GM13977 (cell line): ENCODE data around the gene SLC10A4.
"Not testable (repeated sequence)": the region's sequence is repeated elsewhere in the genome, so short reads cannot be mapped to it uniquely, and the experiment has no call there.

Experiments used
- DNase-seq: peaks from one replicate; pipeline ENCODE4 v3.0.0; 2012; ENCODE audit warnings: low spot score
- in situ Hi-C: fragments of 300-500 bp; cut with MboI; formaldehyde crosslinking; loops from one replicate; pipeline ENCODE4 v1.12.0; 2022; ENCODE audit warnings: low sequenced_read_pairs, low pct_unique_long_range_greater_than_20kb, mixed read lengths, inconsistent platforms; ENCODE audit not compliant: unreplicated experiment
- TF ChIP-seq, protein P1 (sequence below): IDR thresholded peaks from 2 replicates; pipeline ENCODE4 v1.5.1; 2012; ENCODE audit warnings: mild to moderate bottlenecking, control low read depth; ENCODE audit not compliant: insufficient read depth; ENCODE audit errors: extremely low read depth, missing control alignments

The SLC10A4 gene, protein sequence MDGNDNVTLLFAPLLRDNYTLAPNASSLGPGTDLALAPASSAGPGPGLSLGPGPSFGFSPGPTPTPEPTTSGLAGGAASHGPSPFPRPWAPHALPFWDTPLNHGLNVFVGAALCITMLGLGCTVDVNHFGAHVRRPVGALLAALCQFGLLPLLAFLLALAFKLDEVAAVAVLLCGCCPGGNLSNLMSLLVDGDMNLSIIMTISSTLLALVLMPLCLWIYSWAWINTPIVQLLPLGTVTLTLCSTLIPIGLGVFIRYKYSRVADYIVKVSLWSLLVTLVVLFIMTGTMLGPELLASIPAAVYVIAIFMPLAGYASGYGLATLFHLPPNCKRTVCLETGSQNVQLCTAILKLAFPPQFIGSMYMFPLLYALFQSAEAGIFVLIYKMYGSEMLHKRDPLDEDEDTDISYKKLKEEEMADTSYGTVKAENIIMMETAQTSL

DNA sequence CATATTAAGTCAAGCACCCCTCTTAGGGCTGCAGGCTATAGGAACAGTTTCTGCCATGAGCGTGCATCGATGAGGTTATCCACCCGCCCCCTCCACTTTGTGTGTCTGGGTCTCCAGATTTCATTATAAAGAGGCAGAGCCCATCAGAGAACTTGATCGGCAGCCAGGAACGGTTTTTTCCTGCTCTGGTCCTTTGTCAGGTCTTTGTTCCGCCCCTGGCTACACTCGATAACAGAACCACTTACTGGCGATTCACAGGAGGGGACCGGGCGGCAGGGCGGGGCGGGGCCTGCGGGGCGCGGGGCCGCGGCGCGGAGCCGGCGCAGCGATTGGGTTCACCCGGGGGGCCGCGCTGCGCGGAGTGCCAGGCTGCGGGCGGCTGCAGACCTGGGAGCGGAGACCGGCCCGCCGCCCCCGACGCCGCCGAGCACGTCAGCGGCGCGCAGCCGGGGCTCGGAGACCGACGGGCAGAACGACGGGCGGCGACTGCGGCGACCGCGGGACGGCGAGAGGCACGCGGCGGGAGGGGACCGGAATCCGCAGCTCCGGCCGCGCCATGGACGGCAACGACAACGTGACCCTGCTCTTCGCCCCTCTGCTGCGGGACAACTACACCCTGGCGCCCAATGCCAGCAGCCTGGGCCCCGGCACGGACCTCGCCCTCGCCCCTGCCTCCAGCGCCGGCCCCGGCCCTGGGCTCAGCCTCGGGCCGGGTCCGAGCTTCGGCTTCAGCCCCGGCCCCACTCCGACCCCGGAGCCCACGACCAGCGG is at the start of gene SLC10A4:
Gene SLC10A4 (plus strand): TSS at position 338 of the 771 bp plus-strand sequence. CDS start 219 bp downstream, at position 557.
- in situ Hi-C loops: no loop called here
- peak; percentile 69 for DNase-seq
- TF ChIP-seq, protein P1, sequence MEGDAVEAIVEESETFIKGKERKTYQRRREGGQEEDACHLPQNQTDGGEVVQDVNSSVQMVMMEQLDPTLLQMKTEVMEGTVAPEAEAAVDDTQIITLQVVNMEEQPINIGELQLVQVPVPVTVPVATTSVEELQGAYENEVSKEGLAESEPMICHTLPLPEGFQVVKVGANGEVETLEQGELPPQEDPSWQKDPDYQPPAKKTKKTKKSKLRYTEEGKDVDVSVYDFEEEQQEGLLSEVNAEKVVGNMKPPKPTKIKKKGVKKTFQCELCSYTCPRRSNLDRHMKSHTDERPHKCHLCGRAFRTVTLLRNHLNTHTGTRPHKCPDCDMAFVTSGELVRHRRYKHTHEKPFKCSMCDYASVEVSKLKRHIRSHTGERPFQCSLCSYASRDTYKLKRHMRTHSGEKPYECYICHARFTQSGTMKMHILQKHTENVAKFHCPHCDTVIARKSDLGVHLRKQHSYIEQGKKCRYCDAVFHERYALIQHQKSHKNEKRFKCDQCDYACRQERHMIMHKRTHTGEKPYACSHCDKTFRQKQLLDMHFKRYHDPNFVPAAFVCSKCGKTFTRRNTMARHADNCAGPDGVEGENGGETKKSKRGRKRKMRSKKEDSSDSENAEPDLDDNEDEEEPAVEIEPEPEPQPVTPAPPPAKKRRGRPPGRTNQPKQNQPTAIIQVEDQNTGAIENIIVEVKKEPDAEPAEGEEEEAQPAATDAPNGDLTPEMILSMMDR: no peak

DNA sequence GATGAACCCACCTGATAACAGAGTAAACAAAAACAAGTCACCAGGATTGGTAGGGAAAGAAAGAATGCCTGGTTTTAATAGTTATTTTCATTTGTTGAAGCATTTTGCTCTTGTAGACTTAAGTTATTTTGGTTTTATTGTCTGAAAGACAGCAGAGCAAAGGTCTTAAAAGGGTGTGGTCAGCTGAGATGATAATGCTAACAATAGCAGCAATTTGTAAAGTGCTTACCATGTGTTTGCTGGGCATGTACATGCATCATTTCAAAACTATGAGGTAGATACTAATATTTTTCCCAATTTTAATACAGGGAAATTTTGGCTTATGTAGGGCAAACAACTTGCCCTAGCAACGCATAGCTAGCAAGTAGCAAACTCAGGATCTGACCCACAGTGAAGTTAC is 46.8 kb upstream of the SLC10A4 start:
- DNase-seq: no peak
- in situ Hi-C loops: no loop called here
- TF ChIP-seq, protein P1: no peak

DNA sequence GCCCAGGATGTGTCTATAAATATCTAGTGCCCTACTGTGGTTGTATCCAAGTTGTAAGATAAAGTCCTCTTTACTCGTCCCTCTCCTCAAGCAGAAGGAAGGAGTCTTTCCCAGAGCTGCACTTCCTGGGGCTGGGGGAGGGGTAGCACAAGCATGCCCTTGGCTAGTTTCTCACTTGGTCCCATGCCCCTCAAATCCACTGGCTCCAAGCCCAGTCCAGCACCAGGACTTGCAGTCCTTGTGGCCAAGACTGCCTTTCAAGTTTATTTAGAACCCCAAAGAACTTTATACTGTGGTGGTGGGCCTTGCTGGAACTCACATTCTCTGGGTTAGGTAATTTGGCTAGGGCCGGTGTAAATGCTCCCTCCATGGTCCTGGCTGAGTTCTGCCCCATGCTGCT is 43.2 kb upstream of the SLC10A4 start:
- TF ChIP-seq, protein P1: no peak
- no peak for DNase-seq
- in situ Hi-C loops: no loop called here

DNA sequence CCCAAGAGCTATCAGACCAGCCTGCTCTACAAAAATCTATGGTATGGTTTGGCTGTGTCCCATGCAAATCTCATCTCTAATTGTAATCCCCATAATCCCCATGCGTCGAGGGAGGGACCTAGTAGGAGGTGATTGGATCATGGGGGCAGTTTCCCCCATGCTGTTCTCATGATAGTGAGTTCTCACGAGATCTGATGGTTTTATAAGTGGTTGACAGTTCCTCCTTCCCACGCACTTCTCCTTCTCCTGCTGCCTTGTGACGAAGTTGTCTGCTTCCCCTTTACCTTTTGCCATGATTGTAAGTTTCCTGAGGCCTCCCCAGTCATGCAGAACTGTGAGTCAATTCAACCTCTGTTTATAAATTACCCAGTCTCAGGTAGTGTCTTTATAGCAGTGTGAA is 42.2 kb upstream of the SLC10A4 start:
- DNase-seq, in situ Hi-C loops: not testable (repeated sequence)

DNA sequence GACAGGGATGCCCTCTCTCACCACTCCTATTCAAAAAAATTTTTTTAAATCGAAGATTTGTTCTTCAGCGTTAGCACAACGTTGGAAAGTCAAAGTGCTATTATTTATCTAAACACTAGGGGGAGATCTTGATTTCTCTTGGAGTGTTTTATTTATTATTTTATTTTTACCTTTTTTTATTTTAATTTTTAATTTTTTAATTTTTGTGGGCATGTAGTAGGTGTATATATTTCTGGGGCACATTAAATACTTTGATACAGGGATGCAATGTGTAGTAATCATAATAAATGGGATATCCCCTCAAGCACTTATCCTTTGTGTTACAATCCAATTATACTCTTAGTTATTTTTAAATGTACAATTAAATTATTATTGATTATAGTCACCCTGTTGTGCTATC is 37.4 kb upstream of the SLC10A4 start:
- no peak for DNase-seq

DNA sequence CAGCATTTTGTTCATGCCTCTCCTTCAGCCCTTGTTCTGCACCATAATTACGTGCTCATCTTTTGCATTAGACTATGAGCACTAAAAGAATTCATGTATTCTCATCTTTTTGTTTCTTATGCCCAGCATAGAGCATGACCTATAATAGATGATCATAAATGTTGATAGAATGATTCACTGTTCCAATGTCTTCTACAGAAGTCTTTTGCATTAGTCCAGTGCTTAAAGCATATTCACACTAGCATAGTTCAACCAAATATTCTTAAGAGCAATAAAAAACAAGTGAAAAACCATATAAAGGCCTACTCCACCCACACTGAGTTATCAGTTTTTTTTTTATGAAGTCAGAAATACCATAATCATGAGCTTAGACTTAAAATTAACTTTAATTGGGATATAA is 36.5 kb upstream of the SLC10A4 start:
- no peak for DNase-seq
- in situ Hi-C loops: no loop called here
- TF ChIP-seq, protein P1: no peak

More for the DNA sequence above, 37.4 kb upstream of the SLC10A4 start:
- in situ Hi-C loops: no loop called here
- TF ChIP-seq, protein P1: peak; percentile 32

GRCh38 chr4:48449151-48449550 is 34.0 kb upstream of the SLC10A4 start:
- TF ChIP-seq, protein P1: no peak
- DNase-seq: no peak
- in situ Hi-C loops: no loop called here
